ENCODE results near the gene ZNF827. TPM values are rescaled to one million over a fixed set of nuclear protein-coding genes. Genes with fewer than 3 reads are reported as not detected.

Gene ZNF827
- total and polyA plus RNA-seq, 2 of the 13 experiments (the other 11 are each of a cell fraction or from before 2014, with no cell fraction given) = 2.8 TPM

- TF ChIP-seq PRDM4 (CRISPR knock-in tag; IDR thresholded peaks at IDR 0.05; ENCODE audit: borderline replicate concordance) (no peak), ZNF709 (CRISPR knock-in tag; IDR thresholded peaks at IDR 0.05) (no peak), HHEX (CRISPR knock-in tag; IDR thresholded peaks at IDR 0.05) (no peak), ZFP36L2 (CRISPR knock-in tag; IDR thresholded peaks at IDR 0.05) (no peak)
These were observed 75.4 kb downstream of the ZNF827 start (continued) for GRCh38 chr4:145863191-145863590.

GRCh38 chr4:145861336-145862318, 77.0 kb downstream of the ZNF827 start:
- no peaks in the 10 kb centered on the region for H3K27me3 ChIP-seq (ENCODE audit: control insufficient read depth in 1 of 2, insufficient read depth in 2 of 2, low read length in 2 of 2)
- no peak overlapping the region for H2AFZ ChIP-seq (ENCODE audit: low read length)
- TF ChIP-seq ZBTB8A (CRISPR knock-in tag; IDR thresholded peaks at IDR 0.05; ENCODE audit: borderline replicate concordance, low read depth) = no peak
- H3K9me3 ChIP-seq (ENCODE audit: low read length) = no peaks in the 10 kb centered on the region
- FAIRE-seq = no peak
- no peaks in the 10 kb centered on the region for H3K79me2 ChIP-seq (ENCODE audit: insufficient read depth, low read length)
- no peak overlapping the region for H3K4me3 ChIP-seq (replicated peaks in 1 of 3; ENCODE audit: insufficient read depth in 1 of 3, low read depth in 2 of 3, low read length in 3 of 3)
- intact Hi-C loops (cut with micrococcal nuclease; ENCODE audit: unreplicated experiment) = no loop called here
- ChIA-PET CTCF (ENCODE audit: low intra/inter-chr PET ratio, low total read pairs) (no interaction called here), POLR2A (no interaction called here)
- no peak overlapping the region for H3K9ac ChIP-seq (ENCODE audit: insufficient read depth, low read depth, low read length)
- no peak overlapping the region for H3K4me2 ChIP-seq (ENCODE audit: low read depth, low read length)
- peaks cover 0 to 7% of the 10 kb centered on the region in 2 experiments; a peak in 1 of 5 replicates for H3K36me3 ChIP-seq (replicated peaks in 1 of 2; ENCODE audit: control insufficient read depth in 1 of 2, insufficient read depth in 2 of 2, low read length in 2 of 2)
- in situ Hi-C loops (cut with HindIII; ENCODE audit: extremely low pct_ligation_motif_present, low pct_unique_long_range_greater_than_20kb) = no loop called here
- no peak for ATAC-seq
- BruUV-seq (replicated peaks) = no TSS peak
- no peak for DNase-seq (ENCODE audit: low spot score)
- no peaks in the 10 kb centered on the region for H3K4me1 ChIP-seq (ENCODE audit: insufficient read depth, low read length)
- H4K20me1 ChIP-seq (ENCODE audit: insufficient read depth, low read length) = no peaks in the 10 kb centered on the region
- H3K27ac ChIP-seq (ENCODE audit: extremely low read length, insufficient read depth, low read length) = no peak overlapping the region
- 96% methylated on average over 16 of the region's 16 CpGs for whole genome bisulfite sequencing (ENCODE audit: low lambda C conversion rate)

Measured in HepG2 (cell line).